ENCODE measurements around the gene TMEM132C. TPM values are rescaled to one million over a fixed set of nuclear protein-coding genes. Genes with fewer than 3 reads are reported as not detected.

TMEM132C gene
- total RNA-seq, 1 experiment from 2014 or later = not detected

- H3K9me3 Mint-ChIP-seq (ENCODE audit: unreplicated experiment) = peaks cover 40% of the 10 kb centered on the region
- H3K27me3 Mint-ChIP-seq (ENCODE audit: insufficient read depth, unreplicated experiment) = no peaks in the 10 kb centered on the region
Observed at GRCh38 chr12:128442096-128442495, 175.1 kb downstream of the TMEM132C start.

GRCh38 chr12:128444598-128444997 lies 177.6 kb downstream of the TMEM132C start:
- H3K27me3 Mint-ChIP-seq (ENCODE audit: insufficient read depth, unreplicated experiment) = no peaks in the 10 kb centered on the region
- no peaks in the 10 kb centered on the region for H3K4me1 Mint-ChIP-seq (ENCODE audit: insufficient read depth, unreplicated experiment)
- H3K36me3 Mint-ChIP-seq (ENCODE audit: insufficient read depth, unreplicated experiment) = peaks cover 5% of the 10 kb centered on the region
- DNase-seq (ENCODE audit: unreplicated experiment) = no peak
- no peak for TF ChIP-seq CTCF (IDR thresholded peaks at IDR 0.05; ENCODE audit: unreplicated experiment)
- intact Hi-C loops (cut with micrococcal nuclease) = no loop called here
- no peak overlapping the region for H3K27ac Mint-ChIP-seq (ENCODE audit: low read depth, unreplicated experiment)
- H3K9me3 Mint-ChIP-seq (ENCODE audit: unreplicated experiment) = peaks cover 32% of the 10 kb centered on the region
- no TSS peak for BruUV-seq (replicated peaks)
- POLR2A ChIA-PET = no interaction called here
- CTCF ChIA-PET = no interaction called here
- H3K4me3 Mint-ChIP-seq (ENCODE audit: unreplicated experiment) = no peak overlapping the region

More at GRCh38 chr12:128442096-128442495, 175.1 kb downstream of the TMEM132C start:
- DNase-seq (ENCODE audit: unreplicated experiment) = no peak
- POLR2A ChIA-PET = no interaction called here
- H3K27ac Mint-ChIP-seq (ENCODE audit: low read depth, unreplicated experiment) = no peak overlapping the region
- intact Hi-C loops (cut with micrococcal nuclease) = no loop called here
- H3K4me3 Mint-ChIP-seq (ENCODE audit: unreplicated experiment) = no peak overlapping the region
- BruUV-seq (replicated peaks) = no TSS peak
- H3K4me1 Mint-ChIP-seq (ENCODE audit: insufficient read depth, unreplicated experiment) = no peaks in the 10 kb centered on the region
- H3K36me3 Mint-ChIP-seq (ENCODE audit: insufficient read depth, unreplicated experiment) = peaks cover 5% of the 10 kb centered on the region
- CTCF ChIA-PET = no interaction called here
- TF ChIP-seq CTCF (IDR thresholded peaks at IDR 0.05; ENCODE audit: unreplicated experiment) = no peak

- no peak overlapping the region for H3K27ac Mint-ChIP-seq (ENCODE audit: low read depth, unreplicated experiment)
- intact Hi-C loops (cut with micrococcal nuclease) = no loop called here
- CTCF ChIA-PET = no interaction called here
- H3K27me3 Mint-ChIP-seq (ENCODE audit: insufficient read depth, unreplicated experiment) = no peaks in the 10 kb centered on the region
- BruUV-seq (replicated peaks) = no TSS peak
- H3K36me3 Mint-ChIP-seq (ENCODE audit: insufficient read depth, unreplicated experiment) = peaks cover 2% of the 10 kb centered on the region
- no peak for DNase-seq (ENCODE audit: unreplicated experiment)
- no peaks in the 10 kb centered on the region for H3K4me1 Mint-ChIP-seq (ENCODE audit: insufficient read depth, unreplicated experiment)
- POLR2A ChIA-PET = no interaction called here
- H3K9me3 Mint-ChIP-seq (ENCODE audit: unreplicated experiment) = peaks cover 32% of the 10 kb centered on the region
- TF ChIP-seq CTCF (IDR thresholded peaks at IDR 0.05; ENCODE audit: unreplicated experiment) = no peak
- no peak overlapping the region for H3K4me3 Mint-ChIP-seq (ENCODE audit: unreplicated experiment)
Observed at GRCh38 chr12:128445415-128446127, 178.6 kb downstream of the TMEM132C start.

GRCh38 chr12:128449146-128449894 lies 182.3 kb downstream of the TMEM132C start:
- no peaks in the 10 kb centered on the region for H3K27me3 Mint-ChIP-seq (ENCODE audit: insufficient read depth, unreplicated experiment)
- POLR2A ChIA-PET = no interaction called here
- H3K4me1 Mint-ChIP-seq (ENCODE audit: insufficient read depth, unreplicated experiment) = no peaks in the 10 kb centered on the region
- H3K27ac Mint-ChIP-seq (ENCODE audit: low read depth, unreplicated experiment) = no peak overlapping the region
- no TSS peak for BruUV-seq (replicated peaks)
- intact Hi-C loops (cut with micrococcal nuclease) = no loop called here
- no peak for TF ChIP-seq CTCF (IDR thresholded peaks at IDR 0.05; ENCODE audit: unreplicated experiment)
- no peaks in the 10 kb centered on the region for H3K36me3 Mint-ChIP-seq (ENCODE audit: insufficient read depth, unreplicated experiment)
- H3K9me3 Mint-ChIP-seq (ENCODE audit: unreplicated experiment) = peaks cover 33% of the 10 kb centered on the region
- no peak overlapping the region for H3K4me3 Mint-ChIP-seq (ENCODE audit: unreplicated experiment)
- CTCF ChIA-PET = interaction anchor here (0.5 kb wide), 1 partner anchor 1623 kb away, joined by 3 read pairs; no protein-coding TSS in a partner anchor
- no peak for DNase-seq (ENCODE audit: unreplicated experiment)
